Superior temporal gyrus (tissue), 1 donor: Measurements from ENCODE around the gene ZNF302.

Experiments
- DNase-seq: peaks from one replicate; pipeline ENCODE4 v3.0.0-alpha.2; 2016; ENCODE audit errors: extremely low spot score

ZNF302 gene

DNA sequence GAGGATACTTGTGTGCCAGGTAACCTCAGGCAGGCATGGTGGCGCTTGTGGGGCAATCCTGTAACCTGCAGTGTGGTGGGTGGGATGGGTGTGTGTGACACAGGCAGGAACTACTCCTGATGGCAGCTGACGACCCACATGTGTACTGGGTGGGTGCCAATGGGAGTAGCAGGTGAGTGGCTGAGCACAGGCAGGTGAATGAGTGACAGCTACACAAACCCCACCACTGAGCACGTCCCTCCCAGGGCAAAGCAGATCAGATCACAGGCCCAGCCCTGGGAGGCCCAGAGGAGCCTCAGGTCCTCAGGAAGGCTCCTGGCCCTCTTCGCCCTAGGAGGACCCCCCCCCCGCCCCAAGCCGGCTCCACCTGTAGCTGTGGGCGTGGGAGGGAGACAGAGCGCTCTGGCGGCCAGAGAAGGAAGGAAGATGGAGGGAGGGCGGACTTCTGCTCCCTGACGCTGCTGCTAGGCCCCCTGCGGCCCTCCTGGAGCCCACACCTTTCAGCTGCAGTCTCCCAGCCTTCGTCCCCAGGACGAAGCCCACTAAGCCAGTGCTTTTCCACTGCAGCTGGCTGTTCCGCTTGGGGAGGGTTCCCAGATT lies 55.2 kb downstream of the ZNF302 start:
- DNase-seq = no peak

DNA sequence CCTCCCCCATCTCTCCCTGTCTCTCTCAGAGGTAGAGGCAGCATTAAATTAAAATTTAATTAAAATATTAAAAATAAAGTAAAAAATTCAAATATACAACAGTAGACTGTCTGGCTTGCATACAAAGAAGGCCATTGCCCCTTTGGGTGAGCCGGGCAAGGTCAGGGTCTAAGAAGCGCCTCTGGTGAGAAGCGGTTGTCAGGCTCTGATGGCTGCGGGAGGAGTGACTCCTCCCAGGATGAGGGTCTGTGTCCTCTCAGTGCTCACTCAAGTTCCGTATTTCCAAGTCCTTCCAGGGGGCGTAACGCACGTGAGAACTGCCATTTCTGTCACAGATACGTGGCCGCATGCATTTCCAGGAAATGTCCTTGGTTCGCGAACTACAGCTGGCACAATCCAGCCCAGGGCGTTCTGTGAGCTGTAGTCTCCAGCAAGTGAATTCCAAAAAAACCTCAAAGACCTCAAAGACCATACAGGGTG lies 55.8 kb downstream of the ZNF302 start:
- no peak for DNase-seq

DNA sequence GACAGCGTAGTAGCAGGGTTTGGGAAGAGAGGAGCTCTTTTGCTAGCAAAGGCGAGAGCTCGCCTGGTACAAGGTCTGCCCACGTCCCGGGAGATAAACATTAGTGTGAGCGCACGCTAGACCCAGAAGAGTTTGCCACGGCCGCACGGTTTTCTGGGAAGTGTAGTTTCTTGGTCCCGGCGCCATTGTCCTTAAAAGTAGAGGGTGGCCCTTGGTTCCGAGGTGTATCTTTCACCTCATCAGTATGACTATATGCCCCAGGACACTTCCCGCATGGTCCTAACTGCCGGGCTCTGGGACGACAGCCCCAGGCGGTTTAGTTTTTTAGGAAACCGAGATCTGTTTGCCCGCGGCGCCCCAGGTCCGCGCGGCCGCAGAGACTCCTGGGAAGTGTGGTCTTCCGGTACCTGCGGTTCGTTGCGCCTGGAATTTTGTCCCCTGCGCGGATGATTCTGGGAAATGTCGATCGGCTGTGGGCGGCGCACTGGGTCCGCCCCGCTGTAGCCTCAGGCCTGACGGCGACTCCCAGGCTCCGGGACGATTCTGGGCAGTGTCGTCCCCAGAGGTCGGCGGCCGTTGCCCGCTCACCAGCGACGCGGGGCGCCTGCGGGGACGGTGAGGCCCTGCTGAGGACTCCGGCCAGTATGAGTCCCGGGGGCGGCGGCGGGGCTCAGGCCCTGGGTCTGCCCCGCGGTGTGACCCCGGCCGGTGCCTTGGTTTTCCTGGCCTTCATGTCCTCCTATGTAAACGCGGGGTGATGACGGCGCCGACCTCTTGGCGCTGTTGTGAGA lies 56.5 kb downstream of the ZNF302 start, which contains the start of gene ZNF181:
ZNF181 (plus strand) TSS at position 498 of the 791 bp plus-strand sequence. CDS start 795 bp downstream, outside the sequence.
- peak; percentile 96 for DNase-seq

DNA sequence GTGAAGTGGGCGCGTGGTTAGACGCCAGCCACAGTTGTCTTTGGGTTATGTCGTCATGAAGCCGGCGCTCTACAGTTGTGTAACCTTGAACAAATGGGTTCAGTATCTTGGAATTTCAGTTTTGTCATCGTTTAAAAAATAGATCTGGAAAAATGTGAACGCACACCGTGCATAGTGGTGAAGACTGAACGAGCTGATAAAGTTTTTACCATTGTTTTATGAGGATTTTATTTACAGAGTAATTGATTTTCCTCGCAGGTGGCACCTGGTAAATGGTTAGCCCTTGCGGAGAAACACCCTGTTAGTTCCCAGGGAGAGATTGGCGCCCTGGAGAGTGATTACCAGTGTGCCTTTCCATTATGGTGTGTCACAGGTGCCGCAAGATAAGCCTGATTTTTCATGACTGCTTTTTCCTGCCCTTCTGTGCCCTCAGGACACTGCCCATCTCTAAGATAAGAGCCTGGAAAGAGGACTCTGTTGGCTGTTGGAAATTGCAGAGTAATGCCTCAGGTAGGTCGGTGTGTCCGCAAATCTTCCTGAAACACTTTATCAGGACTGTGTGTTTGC lies 57.1 kb downstream of the ZNF302 start:
- DNase-seq = peak; percentile 71
